GM21717 (cell line): ENCODE data around the gene ATP8B4.

Experiments
- ATAC-seq: cut with Tn5 transposase; IDR thresholded peaks from one replicate; pipeline ENCODE4 v1.9.1; 2021; ENCODE audit warnings: mild to moderate bottlenecking, moderate library complexity; ENCODE audit not compliant: unreplicated experiment

ATP8B4 gene

DNA sequence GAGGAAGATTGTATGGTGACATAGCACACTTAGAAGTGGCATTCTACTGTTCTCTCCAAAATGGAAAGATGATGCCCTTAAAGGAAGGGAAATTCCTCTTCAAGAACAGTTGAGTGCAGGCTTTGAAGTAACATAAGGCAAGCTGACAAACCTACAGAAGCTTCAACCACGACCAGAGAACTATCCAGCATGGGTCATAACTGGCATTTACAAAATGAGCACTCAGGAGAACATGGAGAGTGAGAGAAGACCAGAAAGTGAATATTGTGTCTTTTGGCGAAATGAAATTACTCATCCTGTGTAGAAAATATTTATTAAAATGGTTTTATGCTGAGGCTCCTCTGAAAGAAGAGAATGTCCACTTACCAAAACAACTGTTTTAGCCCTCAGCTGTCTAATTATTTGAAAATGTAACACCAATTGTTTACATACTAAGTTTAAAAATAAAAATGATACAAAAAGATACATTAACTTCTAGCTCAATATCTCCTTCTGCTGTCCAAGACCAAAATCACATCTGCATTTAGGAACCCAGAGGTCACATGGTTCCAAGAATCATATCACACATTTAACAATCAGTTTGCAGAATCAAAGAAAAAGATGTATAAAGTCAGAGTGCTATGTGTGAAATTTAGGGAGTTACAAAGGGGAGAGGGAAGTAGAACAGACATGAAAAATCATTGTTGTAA, 216.9 kb downstream of the ATP8B4 start:
- no peak for ATAC-seq

DNA sequence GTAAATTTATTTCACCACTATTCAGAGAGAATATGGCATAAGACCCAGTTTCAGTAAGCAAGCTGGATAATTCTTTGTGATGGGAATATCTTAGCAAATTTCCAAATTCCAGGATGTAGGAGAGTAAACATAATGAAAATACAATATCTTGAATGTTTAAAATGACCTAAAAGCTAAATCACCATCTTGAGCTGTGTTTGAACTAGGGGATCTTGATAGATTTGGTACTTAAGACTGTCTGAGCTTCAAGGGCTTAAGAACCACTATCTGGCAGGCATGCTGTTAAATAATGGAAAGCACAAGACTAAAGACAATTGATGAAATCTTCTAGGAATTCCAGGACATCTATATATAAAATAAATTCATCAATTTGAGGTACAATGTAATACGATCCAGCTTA, 217.7 kb downstream of the ATP8B4 start:
- no peak for ATAC-seq

DNA sequence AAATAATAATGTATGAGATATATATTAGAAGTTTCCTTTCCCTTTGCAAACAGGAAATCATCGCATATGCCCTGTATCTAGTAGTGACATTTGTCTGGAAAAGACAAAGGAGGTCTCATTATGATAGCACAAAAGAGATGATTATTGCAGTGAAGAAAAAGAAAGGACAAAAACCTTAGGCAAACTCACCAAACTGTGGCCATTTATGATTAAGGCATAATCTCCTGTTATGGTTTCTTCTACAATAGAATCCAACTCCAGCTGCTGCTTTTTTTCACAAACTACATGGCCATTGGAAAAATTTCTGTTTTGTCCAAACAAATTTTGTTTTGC, 218.2 kb downstream of the ATP8B4 start:
- no peak for ATAC-seq

DNA sequence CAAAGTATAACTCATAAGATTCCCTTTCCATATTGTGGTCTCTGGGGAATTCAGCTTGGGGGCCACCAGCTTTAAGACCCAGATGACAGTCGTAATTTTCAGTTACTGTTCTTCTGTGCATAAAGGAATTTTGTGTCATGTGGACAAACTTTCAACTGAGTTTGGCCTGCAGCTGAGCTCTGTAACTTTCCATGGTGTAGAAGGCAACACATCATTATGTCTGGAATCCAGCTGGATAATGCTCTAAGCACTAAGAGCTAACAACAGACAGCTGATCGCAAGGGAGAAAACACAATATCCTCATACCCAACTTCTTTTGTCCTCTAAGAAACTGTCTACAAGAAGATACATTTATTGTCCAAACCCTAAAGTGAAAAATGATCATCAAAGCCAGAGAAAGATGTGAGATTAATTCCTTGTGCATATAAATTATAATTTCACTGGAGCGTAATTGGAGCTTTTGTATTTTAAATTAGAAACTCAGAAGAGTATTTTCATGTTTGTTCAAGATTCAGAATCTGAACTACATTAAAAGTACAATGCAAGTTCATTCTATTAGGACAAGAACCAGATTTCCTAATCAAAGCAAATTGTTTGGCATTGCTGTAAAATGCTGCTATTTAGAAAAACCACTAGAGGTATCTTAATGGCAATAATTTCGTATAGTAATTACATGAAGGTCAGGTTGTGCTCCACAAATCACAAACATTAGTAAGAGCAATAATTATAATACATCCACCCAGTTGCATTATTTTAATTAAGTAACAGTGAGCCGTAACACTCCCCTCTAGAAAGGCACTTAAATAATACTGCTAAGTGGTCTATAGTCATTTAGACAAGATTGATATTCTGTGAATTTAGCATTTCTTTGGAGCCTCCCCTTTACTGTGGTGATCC, 218.8 kb downstream of the ATP8B4 start:
- no peak for ATAC-seq

DNA sequence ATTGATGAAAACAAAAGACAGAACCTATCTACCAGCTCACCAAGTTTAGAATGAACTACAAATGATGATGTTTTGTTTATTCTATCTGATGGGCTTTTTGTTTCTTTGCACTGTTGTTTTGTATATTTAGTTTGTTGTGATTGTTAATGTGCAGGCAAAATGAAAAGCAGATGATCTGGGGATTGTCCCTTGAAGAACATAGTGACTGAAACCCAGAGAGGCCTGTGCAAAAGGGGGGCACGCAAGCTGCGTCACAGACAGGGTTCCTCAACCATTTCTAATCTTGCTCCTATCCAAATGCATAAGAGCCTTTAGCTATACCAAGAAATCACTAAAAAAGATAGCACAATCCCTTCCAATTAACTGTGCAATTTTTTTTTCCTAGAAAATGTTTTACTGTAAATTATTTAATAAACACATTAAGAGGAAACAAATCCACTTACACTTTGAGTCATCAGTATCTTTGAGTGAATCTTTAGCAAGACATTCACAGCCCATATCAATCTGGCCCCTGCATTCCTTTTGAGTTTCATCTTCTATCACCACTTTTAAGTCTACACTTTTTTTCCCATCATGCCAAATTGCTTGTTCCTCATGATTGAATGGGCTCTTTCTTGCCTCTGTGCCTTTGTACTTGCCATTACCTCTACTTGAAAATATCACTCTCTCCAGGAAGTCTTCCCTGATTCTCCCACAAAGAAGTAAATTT, 220.3 kb downstream of the ATP8B4 start:
- no peak for ATAC-seq

DNA sequence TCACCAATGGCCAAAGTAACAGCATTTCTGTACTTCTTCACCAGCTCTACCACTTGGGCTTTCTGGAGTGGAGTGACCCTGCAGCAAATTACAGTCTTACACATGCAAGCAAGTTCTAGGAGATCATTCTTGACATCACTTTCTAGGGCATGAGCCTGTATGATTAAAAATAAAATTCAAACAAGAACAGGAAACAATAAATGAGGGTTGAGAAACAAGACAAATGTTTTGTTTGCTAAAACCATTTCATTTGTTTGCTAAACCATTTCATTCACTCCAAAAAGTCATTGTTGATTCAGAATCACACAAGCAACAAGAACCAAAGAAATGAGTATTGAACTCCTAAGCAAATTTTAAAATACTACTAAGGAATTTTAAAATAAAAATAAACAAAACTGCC, 220.9 kb downstream of the ATP8B4 start:
- ATAC-seq = no peak

DNA sequence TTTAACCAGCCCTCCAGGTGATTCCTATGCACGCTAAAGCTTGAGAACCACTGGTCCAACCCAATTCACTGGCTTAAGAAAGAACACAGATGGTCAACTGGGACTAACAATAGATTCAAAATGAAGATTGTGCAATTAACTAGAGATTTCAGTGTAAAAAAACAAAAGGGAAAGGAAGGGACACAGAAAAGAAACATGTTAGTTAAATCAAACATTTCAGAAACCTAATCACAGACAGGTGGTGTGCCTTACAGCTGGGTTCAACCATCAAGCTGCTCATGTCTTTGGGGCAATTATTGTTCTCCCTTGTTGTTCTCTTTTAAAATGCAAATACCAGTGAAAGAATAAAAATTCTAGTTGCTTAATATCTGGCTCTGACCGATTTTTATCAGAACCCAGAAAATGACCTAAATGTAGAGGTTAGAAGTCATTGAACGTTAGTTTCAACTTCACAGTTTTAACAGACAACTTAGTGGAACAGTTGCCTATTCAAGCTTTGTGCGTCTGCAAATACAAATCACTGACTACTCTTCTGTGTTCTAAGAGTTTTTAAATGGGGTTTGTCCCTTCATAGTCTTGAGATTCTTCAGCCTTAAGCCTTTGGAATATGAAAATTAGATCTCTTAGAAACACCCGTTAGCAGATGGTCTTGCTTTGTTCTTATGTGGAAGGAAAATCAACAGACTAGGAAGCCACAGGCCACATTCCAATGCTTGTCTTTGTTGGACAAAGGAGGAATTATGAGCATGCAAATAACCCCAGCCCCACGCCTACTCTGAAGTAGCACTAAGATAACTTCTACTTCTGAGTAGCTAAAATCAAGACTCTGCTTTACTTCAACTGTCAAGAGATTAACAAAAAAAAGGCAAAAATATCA, 223.4 kb downstream of the ATP8B4 start:
- no peak for ATAC-seq

DNA sequence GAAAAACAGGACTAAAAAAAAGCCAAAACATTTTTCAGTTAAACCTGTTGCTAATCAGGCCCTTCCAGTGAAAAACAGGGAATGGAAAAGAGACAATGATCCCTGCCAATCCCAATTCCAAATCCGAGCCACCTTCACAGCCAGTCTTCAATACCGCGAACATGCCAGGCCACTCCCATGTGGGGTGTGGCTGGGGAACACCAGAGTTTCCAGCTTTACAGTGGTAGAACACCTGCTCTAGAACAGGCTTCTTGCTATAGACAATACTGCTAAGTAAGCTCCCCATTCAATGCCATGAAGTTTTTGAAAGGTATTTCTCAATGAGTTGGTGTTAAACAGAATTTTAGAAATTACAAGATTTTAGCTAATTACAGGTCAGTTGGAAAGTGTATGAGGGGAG, 228.3 kb downstream of the ATP8B4 start:
- ATAC-seq = no peak

DNA sequence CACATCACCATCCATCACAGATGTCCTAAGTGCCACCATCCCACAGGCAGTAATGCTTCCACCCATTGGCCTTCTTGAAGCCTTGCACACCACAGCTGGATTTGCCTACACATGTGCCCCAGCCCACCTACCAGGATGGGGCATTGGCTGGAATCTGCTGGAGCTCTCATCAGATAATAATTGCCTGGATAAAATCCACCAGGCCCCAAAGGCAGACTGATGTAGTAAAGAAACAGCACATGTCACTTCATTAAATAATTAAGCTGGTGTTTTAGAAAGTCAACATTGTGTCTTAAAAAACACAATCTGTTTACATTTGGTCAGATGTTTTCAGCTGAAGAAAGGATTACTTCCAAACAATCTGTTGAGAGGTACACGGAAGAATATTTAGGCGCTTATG, 229.5 kb downstream of the ATP8B4 start:
- ATAC-seq = no peak

DNA sequence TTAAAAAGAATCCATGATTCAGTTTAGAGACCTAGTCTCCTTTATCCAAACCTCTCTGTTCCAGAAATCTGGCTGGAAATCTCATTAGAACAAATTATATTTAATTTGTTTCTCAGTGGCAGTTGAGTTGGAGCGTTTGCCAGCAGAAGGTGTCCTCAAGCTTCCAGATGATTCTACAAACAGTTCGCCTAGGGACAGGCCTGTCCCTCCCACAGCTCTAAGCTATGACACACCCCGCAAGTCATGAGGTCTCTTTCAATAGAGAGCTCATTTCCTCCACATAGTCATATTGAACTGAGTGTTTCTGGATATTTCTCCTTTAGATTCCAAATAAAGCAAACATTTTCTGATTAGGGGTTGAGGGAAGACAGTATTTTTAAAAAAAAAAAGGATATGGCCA, 230.3 kb downstream of the ATP8B4 start:
- ATAC-seq = no peak

DNA sequence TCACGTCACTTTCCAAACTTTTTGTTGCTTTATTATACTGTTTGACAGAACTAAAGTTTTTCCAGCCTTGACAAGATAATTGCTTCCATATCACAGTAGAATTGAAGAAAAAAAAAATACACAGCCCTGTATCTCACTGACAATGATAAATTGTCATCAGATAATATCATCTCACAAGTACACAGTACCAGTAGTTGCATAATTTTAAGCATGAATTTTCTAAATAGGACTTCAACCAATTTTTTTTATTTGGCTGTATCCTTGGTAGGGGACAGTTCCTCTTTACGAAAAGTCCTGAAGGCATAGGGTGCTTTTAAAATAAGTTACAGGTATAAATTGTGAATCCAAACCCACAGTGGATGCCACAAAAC, 230.7 kb downstream of the ATP8B4 start:
- ATAC-seq = no peak

DNA sequence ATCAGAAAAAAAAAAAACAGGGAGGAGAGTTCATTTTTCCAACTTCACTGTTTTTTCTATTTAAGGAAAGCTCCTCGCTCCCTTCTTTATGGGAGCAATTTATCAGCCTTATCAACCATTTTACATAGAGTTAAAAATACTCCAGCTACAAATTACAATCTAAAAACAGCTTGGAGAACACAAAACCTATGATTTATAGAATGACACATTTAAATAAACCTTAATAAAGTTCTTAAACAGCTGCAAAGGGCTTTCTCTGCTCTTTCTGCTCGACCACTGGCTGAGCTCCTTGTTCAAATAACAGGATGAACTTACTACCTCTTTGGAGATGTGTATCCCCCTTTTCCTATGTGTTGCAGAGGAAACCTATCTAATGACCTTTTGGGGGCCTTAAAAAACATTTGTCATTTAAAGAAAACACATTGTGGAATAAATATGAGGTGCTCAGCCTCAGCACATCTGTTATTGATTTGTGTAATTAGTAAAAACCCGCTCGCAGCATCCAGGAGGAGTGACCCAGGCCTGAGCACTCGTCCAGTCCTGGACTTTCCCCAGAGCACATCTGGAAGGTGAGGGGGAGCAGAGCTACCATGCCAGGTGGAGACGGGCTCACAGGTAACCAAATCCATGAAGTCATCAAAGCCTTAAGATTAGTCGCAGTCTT, 231.2 kb downstream of the ATP8B4 start:
- no peak for ATAC-seq

DNA sequence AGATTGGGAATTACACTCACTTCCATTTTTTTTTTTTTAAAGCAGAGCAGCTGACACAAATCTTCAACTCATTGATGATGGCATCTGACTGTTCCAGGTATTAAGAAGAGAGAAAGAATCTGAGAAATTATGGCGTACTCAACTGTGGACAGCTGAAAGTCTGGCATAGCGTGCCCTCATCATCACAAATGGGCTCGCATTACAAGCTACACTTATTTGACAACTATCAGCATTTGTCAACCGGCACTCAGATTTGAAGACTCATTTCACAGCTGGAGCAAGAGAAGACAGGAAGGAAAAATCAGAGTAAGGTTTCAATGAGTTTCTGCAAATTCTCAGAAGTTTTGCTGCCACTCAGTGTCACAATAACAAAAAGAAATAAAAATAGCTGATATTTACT, 235.9 kb downstream of the ATP8B4 start:
- ATAC-seq = no peak

DNA sequence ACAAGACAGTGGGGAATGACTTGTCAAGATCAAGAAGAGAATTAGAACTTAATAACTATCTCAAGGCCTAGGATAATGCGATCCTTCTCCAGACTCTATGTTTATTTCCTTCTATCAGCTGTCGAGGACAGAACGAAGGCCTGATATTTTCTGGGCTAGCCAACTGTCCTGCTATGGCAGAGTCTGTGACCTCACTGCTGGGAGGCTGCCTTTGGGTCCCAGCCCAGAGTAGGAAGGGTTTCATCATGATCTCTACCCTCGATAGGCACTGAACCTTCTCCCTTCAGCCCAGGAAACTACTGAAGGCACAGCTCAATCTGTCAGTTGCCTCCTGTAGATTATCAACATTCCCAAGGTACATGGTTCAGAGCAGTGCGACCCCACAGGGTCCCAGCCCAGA, 237.2 kb downstream of the ATP8B4 start:
- no peak for ATAC-seq

DNA sequence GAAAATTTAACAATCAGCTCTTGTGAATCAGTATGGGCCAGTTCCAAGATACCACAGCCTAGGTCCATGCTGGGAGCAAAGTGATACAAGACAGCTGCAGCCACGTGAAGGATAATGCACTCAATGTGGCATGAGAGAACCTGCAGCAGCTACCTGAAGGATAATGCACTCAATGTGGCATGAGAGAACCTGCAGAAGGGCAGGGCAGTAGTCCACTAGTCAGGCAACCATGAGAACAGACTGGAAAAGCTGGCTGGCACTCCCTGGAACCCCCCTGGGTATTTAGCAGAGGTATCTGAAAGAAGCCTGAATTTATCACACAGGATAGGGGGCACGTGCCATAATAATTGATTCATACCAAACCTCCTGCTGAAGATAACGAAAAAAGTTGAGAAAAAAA, 237.6 kb downstream of the ATP8B4 start:
- no peak for ATAC-seq

DNA sequence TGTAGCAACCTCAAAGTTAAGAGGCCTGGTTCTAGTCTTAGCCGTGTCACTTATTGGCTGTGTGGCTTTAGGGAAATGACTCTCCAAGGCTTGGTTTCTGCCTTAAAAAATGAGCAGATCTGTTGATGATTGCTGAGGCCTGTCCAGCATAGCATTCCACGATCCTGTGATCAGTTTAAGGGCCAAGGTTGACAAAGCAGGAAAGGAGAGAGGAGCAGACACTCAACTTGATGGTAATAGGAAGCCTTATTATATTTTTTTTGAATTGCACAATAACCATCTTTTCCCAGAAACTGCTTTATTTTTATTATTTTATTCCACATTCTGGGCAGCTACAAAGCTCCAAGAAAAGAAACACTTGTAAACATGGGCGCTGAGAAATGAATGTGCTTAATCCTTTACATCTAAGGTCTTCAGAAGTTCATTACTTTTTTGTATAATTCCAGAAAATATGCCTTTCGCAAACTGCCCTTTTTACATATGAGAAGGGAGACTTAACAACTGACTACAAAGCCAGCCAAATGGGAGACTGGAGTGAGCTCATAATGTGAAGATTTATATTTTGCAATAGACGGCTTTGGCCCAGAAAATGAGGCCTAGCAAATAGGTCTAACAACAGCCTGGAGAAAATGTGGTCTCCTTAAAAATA, 241.0 kb downstream of the ATP8B4 start:
- ATAC-seq = no peak

DNA sequence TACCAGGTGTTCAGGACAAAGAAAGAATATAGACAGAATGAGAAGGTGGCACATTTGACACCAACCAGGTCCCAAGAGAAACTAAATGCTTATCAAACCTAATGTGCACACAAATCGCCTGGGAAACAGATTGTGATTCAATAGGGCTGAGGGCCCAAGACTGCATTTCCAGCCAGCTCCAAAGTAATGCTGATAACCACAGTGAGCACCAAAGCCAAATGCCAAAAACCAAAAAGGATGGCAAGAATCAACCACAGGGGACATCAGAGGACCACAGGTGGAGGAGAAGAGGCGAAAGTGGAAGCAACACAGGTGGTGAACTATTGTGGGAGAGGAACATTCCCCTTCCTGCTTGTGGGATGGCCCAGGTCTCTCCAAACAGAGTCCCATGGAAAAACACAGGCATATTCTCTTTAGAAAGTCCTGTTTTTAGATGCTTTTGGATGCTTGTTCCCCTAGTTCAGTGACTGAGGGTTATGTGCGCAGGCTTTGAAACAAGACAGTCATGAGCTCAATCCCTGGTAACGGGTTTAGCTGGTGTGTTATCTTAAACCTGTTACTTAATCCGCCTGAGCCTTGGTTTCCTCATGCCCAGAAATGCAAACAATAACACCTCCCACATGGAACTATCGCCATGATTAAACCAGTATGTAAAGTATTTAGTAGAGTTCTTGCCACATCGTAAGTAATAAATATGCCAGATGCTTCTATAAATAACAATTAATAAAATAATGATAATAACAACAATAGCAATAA, 241.7 kb downstream of the ATP8B4 start:
- ATAC-seq = no peak

DNA sequence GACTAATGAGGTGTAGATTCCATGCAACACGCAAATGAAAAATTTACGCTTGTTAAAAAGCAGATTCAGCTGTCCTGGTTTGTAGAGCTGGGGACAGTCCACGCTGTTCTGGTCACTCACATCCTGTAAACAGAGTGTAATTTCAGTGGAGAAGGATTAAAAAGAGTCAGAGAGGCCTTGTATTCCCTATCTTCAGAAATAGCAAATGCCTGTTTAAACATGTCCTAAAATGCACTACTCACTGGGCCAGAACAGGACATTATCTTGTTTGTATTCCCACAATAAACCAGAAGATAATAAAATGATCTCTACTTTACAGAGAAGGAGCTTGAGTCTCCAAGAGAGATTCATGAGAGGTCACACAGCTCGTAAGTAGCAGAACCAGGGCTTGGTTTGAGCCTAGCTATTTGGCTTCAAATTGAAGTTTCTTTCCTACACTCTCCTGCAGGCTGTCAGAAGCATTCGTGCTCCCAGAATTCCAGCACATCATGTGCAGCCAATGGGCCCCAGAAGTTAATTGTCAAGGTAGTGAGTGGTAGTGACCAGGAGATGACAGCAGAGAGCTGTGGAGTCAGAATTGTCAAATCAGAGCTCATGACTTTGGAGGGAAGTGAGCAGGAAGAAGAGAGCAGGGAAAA, 242.5 kb downstream of the ATP8B4 start:
- no peak for ATAC-seq

DNA sequence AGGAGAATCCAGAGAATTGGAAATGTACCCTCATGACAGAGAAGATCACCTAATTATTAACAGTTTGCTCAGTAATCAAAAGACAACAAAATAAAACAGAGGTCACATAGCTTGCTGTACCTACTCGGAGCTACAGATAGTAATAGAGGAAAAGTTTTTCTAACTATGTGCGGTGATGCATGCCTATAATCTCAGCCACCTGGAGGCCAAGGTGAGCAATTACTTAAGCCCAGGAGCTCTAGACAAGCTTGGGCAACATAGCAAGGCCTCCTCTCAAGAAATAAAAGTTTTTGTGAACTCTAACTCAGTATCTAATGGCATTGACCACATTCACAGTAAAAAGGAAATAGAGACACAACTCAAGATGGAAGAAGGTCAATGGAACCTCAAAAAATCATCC, 243.6 kb downstream of the ATP8B4 start:
- ATAC-seq = no peak
